ENCODE results near the gene PLXNB1. TPM values are rescaled to one million over a fixed set of nuclear protein-coding genes. Genes with fewer than 3 reads are reported as not detected.

Gene PLXNB1
- total and polyA plus RNA-seq, 10 of the 15 experiments (the other 5 are each of a cell fraction or from before 2014, with no cell fraction given): 0.18 to 15.1 (median 5.3) TPM

DNA sequence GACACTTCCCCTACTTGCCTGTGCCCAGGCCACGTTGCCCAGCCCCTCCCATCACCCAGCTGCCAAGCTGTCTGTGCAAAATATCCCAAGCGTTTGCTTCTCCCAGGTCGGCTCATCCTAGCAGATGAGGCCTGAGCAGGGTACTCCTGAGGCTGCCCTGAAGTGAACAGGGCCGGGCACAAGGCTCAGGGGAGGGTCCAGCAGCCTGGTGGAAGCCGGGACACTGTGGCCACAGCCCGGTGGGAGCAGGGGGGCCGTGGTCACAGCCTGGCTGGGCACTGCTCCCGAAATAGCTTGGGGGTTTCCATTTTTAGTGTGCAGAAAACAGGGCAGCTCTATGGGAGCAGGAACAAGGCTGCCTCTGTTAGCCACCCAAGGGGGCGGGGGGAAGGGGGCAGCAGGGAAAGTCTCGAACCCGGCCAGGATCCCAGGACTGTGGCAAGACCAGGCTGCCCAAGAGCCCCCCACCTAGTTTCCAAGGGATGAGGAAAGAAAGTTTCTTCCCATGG is 3.4 kb downstream of the PLXNB1 start:
- H3K36me3 ChIP-seq (ENCODE audit: control insufficient read depth in 2 of 2, insufficient read depth in 2 of 2, low read length in 1 of 2): no peaks in the 10 kb centered on the region
- SMC1A ChIA-PET (ENCODE audit: uncharacterized antibody, unreplicated experiment): interaction anchor here (1.2 to 1.6 kb wide), 2 partner anchors 9 to 26 kb away, joined by 7 read pairs; no protein-coding TSS in a partner anchor
- TF ChIP-seq, protein P1, sequence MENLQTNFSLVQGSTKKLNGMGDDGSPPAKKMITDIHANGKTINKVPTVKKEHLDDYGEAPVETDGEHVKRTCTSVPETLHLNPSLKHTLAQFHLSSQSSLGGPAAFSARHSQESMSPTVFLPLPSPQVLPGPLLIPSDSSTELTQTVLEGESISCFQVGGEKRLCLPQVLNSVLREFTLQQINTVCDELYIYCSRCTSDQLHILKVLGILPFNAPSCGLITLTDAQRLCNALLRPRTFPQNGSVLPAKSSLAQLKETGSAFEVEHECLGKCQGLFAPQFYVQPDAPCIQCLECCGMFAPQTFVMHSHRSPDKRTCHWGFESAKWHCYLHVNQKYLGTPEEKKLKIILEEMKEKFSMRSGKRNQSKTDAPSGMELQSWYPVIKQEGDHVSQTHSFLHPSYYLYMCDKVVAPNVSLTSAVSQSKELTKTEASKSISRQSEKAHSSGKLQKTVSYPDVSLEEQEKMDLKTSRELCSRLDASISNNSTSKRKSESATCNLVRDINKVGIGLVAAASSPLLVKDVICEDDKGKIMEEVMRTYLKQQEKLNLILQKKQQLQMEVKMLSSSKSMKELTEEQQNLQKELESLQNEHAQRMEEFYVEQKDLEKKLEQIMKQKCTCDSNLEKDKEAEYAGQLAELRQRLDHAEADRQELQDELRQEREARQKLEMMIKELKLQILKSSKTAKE (IDR thresholded peaks at IDR 0.05; ENCODE audit: low read depth, poor library complexity, severe bottlenecking): no peak
- TF ChIP-seq CEBPB (IDR thresholded peaks at IDR 0.05; ENCODE audit: borderline replicate concordance in 1 of 2, low read depth in 2 of 2, low read length in 2 of 2) (no peak), NBN (IDR thresholded peaks at IDR 0.05) (no peak), IKZF2 (IDR thresholded peaks at IDR 0.05) (no peak), RELA (IDR thresholded peaks at IDR 0.05; ENCODE audit: borderline replicate concordance, partially characterized antibody) (no peak), SMAD1 (IDR thresholded peaks at IDR 0.05; ENCODE audit: low read depth, partially characterized antibody) (no peak), EED (IDR thresholded peaks at IDR 0.05; ENCODE audit: low read depth) (no peak), ZNF217 (IDR thresholded peaks at IDR 0.05) (no peak), JUND (IDR thresholded peaks at IDR 0.05; ENCODE audit: low read depth, low read length) (no peak)
- TF ChIP-seq, protein P2, sequence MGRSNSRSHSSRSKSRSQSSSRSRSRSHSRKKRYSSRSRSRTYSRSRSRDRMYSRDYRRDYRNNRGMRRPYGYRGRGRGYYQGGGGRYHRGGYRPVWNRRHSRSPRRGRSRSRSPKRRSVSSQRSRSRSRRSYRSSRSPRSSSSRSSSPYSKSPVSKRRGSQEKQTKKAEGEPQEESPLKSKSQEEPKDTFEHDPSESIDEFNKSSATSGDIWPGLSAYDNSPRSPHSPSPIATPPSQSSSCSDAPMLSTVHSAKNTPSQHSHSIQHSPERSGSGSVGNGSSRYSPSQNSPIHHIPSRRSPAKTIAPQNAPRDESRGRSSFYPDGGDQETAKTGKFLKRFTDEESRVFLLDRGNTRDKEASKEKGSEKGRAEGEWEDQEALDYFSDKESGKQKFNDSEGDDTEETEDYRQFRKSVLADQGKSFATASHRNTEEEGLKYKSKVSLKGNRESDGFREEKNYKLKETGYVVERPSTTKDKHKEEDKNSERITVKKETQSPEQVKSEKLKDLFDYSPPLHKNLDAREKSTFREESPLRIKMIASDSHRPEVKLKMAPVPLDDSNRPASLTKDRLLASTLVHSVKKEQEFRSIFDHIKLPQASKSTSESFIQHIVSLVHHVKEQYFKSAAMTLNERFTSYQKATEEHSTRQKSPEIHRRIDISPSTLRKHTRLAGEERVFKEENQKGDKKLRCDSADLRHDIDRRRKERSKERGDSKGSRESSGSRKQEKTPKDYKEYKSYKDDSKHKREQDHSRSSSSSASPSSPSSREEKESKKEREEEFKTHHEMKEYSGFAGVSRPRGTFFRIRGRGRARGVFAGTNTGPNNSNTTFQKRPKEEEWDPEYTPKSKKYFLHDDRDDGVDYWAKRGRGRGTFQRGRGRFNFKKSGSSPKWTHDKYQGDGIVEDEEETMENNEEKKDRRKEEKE (IDR thresholded peaks at IDR 0.05): no peak
- TF ChIP-seq, protein P3, sequence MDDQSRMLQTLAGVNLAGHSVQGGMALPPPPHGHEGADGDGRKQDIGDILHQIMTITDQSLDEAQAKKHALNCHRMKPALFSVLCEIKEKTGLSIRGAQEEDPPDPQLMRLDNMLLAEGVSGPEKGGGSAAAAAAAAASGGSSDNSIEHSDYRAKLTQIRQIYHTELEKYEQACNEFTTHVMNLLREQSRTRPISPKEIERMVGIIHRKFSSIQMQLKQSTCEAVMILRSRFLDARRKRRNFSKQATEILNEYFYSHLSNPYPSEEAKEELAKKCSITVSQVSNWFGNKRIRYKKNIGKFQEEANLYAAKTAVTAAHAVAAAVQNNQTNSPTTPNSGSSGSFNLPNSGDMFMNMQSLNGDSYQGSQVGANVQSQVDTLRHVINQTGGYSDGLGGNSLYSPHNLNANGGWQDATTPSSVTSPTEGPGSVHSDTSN (IDR thresholded peaks at IDR 0.05; ENCODE audit: insufficient replicate concordance, low read depth, low read length): no peak
- TF ChIP-seq, protein P4, sequence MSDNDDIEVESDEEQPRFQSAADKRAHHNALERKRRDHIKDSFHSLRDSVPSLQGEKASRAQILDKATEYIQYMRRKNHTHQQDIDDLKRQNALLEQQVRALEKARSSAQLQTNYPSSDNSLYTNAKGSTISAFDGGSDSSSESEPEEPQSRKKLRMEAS (IDR thresholded peaks at IDR 0.05; ENCODE audit: low read depth, low read length): no peak
- TF ChIP-seq, protein P5, sequence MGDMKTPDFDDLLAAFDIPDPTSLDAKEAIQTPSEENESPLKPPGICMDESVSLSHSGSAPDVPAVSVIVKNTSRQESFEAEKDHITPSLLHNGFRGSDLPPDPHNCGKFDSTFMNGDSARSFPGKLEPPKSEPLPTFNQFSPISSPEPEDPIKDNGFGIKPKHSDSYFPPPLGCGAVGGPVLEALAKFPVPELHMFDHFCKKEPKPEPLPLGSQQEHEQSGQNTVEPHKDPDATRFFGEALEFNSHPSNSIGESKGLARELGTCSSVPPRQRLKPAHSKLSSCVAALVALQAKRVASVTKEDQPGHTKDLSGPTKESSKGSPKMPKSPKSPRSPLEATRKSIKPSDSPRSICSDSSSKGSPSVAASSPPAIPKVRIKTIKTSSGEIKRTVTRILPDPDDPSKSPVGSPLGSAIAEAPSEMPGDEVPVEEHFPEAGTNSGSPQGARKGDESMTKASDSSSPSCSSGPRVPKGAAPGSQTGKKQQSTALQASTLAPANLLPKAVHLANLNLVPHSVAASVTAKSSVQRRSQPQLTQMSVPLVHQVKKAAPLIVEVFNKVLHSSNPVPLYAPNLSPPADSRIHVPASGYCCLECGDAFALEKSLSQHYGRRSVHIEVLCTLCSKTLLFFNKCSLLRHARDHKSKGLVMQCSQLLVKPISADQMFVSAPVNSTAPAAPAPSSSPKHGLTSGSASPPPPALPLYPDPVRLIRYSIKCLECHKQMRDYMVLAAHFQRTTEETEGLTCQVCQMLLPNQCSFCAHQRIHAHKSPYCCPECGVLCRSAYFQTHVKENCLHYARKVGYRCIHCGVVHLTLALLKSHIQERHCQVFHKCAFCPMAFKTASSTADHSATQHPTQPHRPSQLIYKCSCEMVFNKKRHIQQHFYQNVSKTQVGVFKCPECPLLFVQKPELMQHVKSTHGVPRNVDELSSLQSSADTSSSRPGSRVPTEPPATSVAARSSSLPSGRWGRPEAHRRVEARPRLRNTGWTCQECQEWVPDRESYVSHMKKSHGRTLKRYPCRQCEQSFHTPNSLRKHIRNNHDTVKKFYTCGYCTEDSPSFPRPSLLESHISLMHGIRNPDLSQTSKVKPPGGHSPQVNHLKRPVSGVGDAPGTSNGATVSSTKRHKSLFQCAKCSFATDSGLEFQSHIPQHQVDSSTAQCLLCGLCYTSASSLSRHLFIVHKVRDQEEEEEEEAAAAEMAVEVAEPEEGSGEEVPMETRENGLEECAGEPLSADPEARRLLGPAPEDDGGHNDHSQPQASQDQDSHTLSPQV (IDR thresholded peaks at IDR 0.05): no peak

More for the DNA sequence above, 3.4 kb downstream of the PLXNB1 start:
- ChIA-PET POLR2A (interaction anchor here (1.1 kb wide), 1 partner anchor 9 kb away, joined by 4 read pairs; no protein-coding TSS in a partner anchor), RAD21 (ENCODE audit: unreplicated experiment) (interaction anchor here (1.2 to 3.9 kb wide), 2 partner anchors 9 to 25 kb away, joined by 7 to 16 read pairs; no protein-coding TSS in a partner anchor), CTCF (interaction anchor here (1.6 to 2.9 kb wide), 2 partner anchors 10 to 25 kb away, joined by 7 to 25 read pairs; no protein-coding TSS in a partner anchor)
- H3K27me3 ChIP-seq (replicated peaks in 1 of 2; ENCODE audit: control insufficient read depth in 2 of 2, insufficient read depth in 2 of 2, low read length in 1 of 2): no peaks in the 10 kb centered on the region
- H3K4me1 ChIP-seq (ENCODE audit: control insufficient read depth, insufficient read depth, low read length): peaks cover 16% of the 10 kb centered on the region
- ATAC-seq (no peak), FAIRE-seq (no peak), DNase-seq (ENCODE audit: low read depth, low spot score) (no peak)
- no peaks in the 10 kb centered on the region for H3K9me3 ChIP-seq (replicated peaks; ENCODE audit: control insufficient read depth, insufficient read depth, low read length)
- WGBS (ENCODE audit: insufficient coverage, insufficient replicate concordance, low lambda C conversion rate, missing lambda C conversion rate): 22% methylated on average over 11 of the region's 11 CpGs
- in situ Hi-C loops (cut with MboI) (no loop called here), intact Hi-C loops (cut with micrococcal nuclease; ENCODE audit: unreplicated experiment) (no loop called here)
- peak overlapping the region; percentile 16; the same call in 1 of the 2 replicates for H3K9ac ChIP-seq (ENCODE audit: control insufficient read depth, insufficient read depth, low read length)
- H2AFZ ChIP-seq (ENCODE audit: control insufficient read depth, low read depth, low read length): no peak overlapping the region
- H3K27ac ChIP-seq (ENCODE audit: control insufficient read depth, insufficient read depth): no peak overlapping the region
- peak overlapping the region; percentile 42; the same call in 1 of the 2 replicates for H3K4me2 ChIP-seq (ENCODE audit: control insufficient read depth, insufficient read depth)
- no peaks in the 10 kb centered on the region for H4K20me1 ChIP-seq (ENCODE audit: control insufficient read depth, insufficient read depth)
- no TSS peak for BruUV-seq (replicated peaks)
- no peak overlapping the region for H3K4me3 ChIP-seq
- no peaks in the 10 kb centered on the region for H3K79me2 ChIP-seq (ENCODE audit: control insufficient read depth, insufficient read depth, low read length)
